ENCODE data around the gene IFITM10.
A peak's percentile ranks its signal among the peaks of the same experiment; 100 is the strongest.
"Not testable (repeated sequence)": the region's sequence is repeated elsewhere in the genome, so short reads cannot be mapped to it uniquely, and the experiment has no call there.

IFITM10 gene

DNA sequence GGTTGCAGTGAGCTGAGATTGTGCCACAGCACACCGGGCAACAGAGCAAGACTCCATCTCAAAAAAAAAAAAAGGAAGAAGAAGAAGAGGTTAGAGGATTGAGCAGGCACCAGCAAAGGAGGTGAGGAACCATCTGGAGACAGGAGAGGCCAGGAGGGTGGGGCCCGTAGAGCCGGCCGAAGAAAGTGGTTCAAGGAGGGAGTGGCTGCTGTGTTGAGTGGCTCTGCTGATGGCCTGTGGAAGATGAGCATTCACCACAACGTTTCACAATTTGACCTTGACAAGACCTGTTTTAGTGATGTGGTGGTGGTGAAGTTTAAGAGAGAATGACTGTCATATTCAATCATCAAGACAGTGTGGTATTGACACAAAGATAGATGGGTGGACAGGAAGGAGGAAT, 20.1 kb upstream of the IFITM10 start:
- H3K9me3 ChIP-seq (ENCODE audit: control insufficient read depth in 2 of 2, low read length in 2 of 2), result no peaks in the 10 kb centered on the region
- H3K9ac ChIP-seq (ENCODE audit: low read depth in 1 of 2, low read length in 2 of 2), result no peak overlapping the region
- no peak overlapping the region for H3K27ac ChIP-seq (ENCODE audit: low read depth in 2 of 2, low read length in 2 of 2)
- H3K27me3 ChIP-seq (ENCODE audit: control insufficient read depth in 2 of 2, insufficient read depth in 2 of 2, low read length in 2 of 2), result peaks cover 0 to 3% of the 10 kb centered on the region in 2 donors
- H3K4me3 ChIP-seq (ENCODE audit: low read length in 2 of 2), result no peak overlapping the region
- H3K36me3 ChIP-seq (ENCODE audit: control insufficient read depth in 2 of 2, insufficient read depth in 2 of 2, low read length in 2 of 2), result no peaks in the 10 kb centered on the region
- peaks cover 11 to 22% of the 10 kb centered on the region in 2 donors for H3K4me1 ChIP-seq (ENCODE audit: control insufficient read depth in 2 of 2, insufficient read depth in 2 of 2, low read length in 2 of 2)

DNA sequence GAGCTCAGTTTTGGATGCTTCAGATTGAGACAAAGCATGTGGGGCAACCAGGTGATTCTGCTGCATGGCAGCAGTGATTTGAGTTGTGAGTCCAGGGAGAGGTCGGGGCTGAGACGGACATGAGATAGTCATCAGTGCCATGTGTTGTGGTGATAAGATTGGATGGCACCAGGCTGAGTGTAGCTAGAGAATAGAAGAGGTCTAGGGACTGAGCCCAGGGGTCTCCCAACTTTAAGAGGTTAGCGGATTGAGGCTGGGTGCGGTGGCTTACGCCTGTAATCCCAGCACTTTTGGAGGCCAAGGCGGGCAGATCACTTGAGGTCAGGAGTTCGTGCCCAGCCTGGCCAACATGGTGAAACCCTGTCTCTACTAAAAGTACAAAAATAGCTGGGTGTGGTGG, 19.7 kb upstream of the IFITM10 start:
- Histone ChIP-seq H3K27me3 (ENCODE audit: control insufficient read depth in 2 of 2, insufficient read depth in 2 of 2, low read length in 2 of 2) (peaks cover 0 to 3% of the 10 kb centered on the region in 2 donors), H3K4me1 (ENCODE audit: control insufficient read depth in 2 of 2, insufficient read depth in 2 of 2, low read length in 2 of 2) (peaks cover 11 to 22% of the 10 kb centered on the region in 2 donors), H3K9ac (ENCODE audit: low read depth in 1 of 2, low read length in 2 of 2) (no peak overlapping the region), H3K27ac (ENCODE audit: low read depth in 2 of 2, low read length in 2 of 2) (no peak overlapping the region), H3K4me3 (ENCODE audit: low read length in 2 of 2) (no peak overlapping the region), H3K9me3 (ENCODE audit: control insufficient read depth in 2 of 2, low read length in 2 of 2) (no peaks in the 10 kb centered on the region), H3K36me3 (ENCODE audit: control insufficient read depth in 2 of 2, insufficient read depth in 2 of 2, low read length in 2 of 2) (no peaks in the 10 kb centered on the region)

DNA sequence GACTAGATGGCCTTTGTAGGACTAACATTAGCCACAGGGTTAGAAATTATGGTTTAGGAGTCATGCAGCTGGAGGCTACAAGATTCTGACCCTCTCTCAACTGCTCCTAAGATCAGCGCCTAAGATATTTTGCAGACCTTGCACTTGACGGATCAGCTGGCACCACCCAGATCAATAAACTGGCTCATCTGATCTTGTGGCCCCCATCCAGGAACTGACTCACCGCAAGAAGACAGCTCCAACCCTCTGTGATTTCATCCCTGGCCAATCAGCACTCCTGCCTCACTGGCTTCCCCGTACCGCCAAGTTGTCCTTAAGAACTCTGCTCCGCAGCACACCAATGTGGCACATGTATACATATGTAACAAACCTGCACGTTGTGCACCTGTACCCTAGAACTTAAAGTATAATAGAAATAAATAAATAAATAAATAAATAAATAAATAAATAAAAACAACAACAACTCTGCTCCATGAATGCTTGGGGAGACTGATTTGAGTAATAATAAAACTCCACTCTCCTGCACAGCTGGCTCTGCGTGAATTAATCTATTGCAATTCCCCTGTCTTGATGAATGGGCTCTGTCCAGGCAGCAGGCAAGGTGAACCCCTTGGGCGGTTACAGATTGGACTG, 19.0 kb upstream of the IFITM10 start:
- H3K4me3 ChIP-seq (ENCODE audit: low read length in 2 of 2); H3K36me3 ChIP-seq (ENCODE audit: control insufficient read depth in 2 of 2, insufficient read depth in 2 of 2, low read length in 2 of 2); H3K9ac ChIP-seq (ENCODE audit: low read depth in 1 of 2, low read length in 2 of 2); H3K9me3 ChIP-seq (ENCODE audit: control insufficient read depth in 2 of 2, low read length in 2 of 2); H3K27me3 ChIP-seq (ENCODE audit: control insufficient read depth in 2 of 2, insufficient read depth in 2 of 2, low read length in 2 of 2): not testable (repeated sequence)
- Histone ChIP-seq H3K4me1 (ENCODE audit: control insufficient read depth in 2 of 2, insufficient read depth in 2 of 2, low read length in 2 of 2) (peaks cover 13 to 23% of the 10 kb centered on the region in 2 donors), H3K27ac (ENCODE audit: low read depth in 2 of 2, low read length in 2 of 2) (peak overlapping the region; percentile 17 to 68)

DNA sequence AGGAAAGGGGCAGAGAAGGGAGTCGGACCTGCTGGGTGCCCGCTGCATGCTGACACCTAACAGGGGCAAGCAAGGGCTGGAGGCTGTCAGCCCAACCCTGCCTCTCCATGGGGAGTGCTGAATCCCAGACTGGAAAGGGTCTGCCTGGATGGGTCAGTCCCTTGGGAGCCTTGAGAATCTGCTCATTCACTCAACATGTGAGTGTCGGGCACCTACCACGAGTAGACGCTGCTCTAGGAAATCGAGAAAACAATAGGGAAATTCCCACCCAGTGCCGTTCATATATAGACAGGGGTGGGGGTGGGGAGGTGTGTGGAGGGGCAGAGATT, 17.7 kb upstream of the IFITM10 start:
- Histone ChIP-seq H3K27ac (ENCODE audit: low read depth in 2 of 2, low read length in 2 of 2) (no peak overlapping the region), H3K4me3 (ENCODE audit: low read length in 2 of 2) (no peak overlapping the region), H3K9ac (ENCODE audit: low read depth in 1 of 2, low read length in 2 of 2) (no peak overlapping the region), H3K36me3 (ENCODE audit: control insufficient read depth in 2 of 2, insufficient read depth in 2 of 2, low read length in 2 of 2) (no peaks in the 10 kb centered on the region), H3K4me1 (ENCODE audit: control insufficient read depth in 2 of 2, insufficient read depth in 2 of 2, low read length in 2 of 2) (peaks cover 16 to 26% of the 10 kb centered on the region in 2 donors), H3K9me3 (ENCODE audit: control insufficient read depth in 2 of 2, low read length in 2 of 2) (no peaks in the 10 kb centered on the region), H3K27me3 (ENCODE audit: control insufficient read depth in 2 of 2, insufficient read depth in 2 of 2, low read length in 2 of 2) (peaks cover 0 to 3% of the 10 kb centered on the region in 2 donors)

DNA sequence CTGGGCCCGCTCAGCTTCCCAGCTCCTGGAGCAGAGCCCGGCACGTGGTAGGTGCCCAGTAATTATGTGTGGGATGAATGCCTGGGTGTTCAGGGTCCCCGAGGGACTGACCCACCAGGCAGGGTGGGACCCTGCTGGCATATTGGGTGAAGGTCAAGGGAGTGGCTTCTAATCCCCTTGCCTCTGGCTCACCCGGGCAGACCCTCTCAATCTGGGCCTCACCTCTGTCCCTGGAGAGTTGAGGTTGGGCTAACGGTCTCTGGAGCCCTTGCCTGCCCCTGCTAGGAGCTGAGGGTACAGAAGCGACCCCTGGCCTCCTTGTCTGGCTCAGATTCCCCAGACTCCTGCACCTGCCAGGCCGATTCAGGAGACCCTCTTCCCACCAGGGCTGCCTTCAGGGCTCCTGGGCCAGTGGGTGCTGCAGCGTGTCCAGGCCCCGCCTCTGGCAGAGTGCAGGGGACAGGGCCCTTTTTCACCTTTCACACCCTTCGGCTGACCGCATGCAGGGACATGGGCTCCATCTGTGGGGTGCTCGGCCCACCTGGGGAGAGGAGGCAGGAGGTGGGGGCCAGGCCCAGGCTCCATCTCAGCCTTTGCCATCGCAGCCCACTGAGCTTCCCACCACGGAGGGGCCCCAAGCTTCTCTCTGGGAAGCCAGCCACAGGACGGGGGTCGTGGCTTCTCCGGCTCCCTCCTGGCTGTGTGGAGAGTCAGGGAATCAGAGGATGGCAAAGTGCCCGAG, 17.2 kb upstream of the IFITM10 start:
- peaks cover 17 to 30% of the 10 kb centered on the region in 2 donors for H3K4me1 ChIP-seq (ENCODE audit: control insufficient read depth in 2 of 2, insufficient read depth in 2 of 2, low read length in 2 of 2)
- H3K27me3 ChIP-seq (ENCODE audit: control insufficient read depth in 2 of 2, insufficient read depth in 2 of 2, low read length in 2 of 2), result peaks cover 0 to 3% of the 10 kb centered on the region in 2 donors
- H3K9me3 ChIP-seq (ENCODE audit: control insufficient read depth in 2 of 2, low read length in 2 of 2), result no peaks in the 10 kb centered on the region
- no peaks in the 10 kb centered on the region for H3K36me3 ChIP-seq (ENCODE audit: control insufficient read depth in 2 of 2, insufficient read depth in 2 of 2, low read length in 2 of 2)
- H3K9ac ChIP-seq (ENCODE audit: low read depth in 1 of 2, low read length in 2 of 2), result peak overlapping the region in 1 of 2 donors; percentile 17
- no peak overlapping the region for H3K27ac ChIP-seq (ENCODE audit: low read depth in 2 of 2, low read length in 2 of 2)
- no peak overlapping the region for H3K4me3 ChIP-seq (ENCODE audit: low read length in 2 of 2)

DNA sequence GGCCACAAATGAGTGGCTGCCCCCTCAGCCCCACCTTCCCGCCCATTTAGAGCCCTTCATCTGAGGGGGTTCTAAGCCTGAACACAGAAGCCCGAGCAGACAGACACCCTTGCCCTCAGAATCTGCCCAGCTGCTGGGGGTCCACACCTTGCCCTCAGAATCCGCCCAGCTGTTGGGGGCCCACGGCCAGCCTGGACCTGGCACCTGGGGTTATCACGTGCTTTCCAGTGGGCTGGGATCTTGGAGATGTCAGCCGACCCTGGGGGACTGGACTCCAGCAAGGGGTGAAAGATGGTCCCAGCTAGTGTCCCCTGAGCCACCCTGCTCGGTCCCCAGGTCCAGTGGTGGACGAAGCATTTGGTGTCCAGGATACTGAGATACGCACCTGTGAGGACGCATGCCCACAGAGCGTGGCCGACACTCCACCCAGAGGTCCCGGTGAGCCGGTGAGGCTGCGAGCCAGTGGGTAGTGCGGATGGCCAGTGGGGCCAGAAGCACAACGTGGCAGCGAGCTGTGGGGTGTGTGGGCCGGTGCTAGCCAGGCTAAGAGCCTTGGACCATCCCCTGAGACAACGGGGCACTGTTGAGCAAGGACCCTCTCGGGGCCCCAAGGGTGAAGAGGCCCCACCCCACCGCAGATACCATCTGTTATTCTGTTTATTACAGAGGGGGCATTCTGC, 16.5 kb upstream of the IFITM10 start:
- Histone ChIP-seq H3K27ac (ENCODE audit: low read depth in 2 of 2, low read length in 2 of 2) (no peak overlapping the region), H3K4me1 (ENCODE audit: control insufficient read depth in 2 of 2, insufficient read depth in 2 of 2, low read length in 2 of 2) (peaks cover 16 to 30% of the 10 kb centered on the region in 2 donors), H3K9me3 (ENCODE audit: control insufficient read depth in 2 of 2, low read length in 2 of 2) (no peaks in the 10 kb centered on the region), H3K36me3 (ENCODE audit: control insufficient read depth in 2 of 2, insufficient read depth in 2 of 2, low read length in 2 of 2) (peaks cover 0 to under 1% of the 10 kb centered on the region in 2 donors), H3K4me3 (ENCODE audit: low read length in 2 of 2) (no peak overlapping the region), H3K27me3 (ENCODE audit: control insufficient read depth in 2 of 2, insufficient read depth in 2 of 2, low read length in 2 of 2) (peaks cover 0 to 3% of the 10 kb centered on the region in 2 donors), H3K9ac (ENCODE audit: low read depth in 1 of 2, low read length in 2 of 2) (no peak overlapping the region)

DNA sequence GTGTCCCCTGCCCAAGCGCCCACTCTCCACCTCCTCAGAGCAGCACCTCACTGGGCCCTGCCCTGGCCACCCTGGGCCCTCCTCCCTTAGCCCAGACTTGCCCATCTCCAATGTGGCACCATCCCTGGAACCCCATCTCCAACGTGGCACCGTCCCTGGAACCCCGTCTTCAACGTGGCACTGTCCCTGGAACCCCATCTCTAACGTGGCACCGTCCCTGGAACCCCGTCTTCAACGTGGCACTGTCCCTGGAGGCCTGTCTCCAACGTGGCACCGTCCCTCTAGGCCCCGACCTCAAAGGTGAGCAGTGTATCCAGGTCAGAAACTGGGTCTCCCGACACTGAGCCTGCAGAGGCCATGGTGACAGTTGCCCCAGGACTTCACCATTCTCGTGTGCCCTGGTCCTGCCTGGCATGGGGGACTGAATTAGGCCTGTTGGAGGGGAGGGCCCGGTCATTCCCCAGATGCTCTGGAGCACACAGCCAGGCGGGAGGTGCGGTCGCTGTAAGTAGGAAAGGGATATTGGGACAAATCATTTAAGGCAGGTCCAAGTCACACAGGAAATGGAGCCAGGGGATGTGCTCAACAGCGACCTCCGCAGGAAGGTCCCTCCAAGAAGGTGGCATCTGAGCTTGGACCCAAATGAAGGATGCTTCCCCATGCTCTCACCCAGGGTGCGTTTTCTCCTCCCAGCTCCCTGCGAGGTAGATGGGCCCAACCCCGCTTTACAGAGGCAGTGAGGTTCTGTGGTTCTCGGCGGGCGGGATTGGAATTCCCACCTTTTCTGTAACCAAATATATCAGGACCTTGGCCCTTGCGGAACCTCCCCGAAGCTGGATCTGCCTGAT, 15.7 kb upstream of the IFITM10 start:
- no peak overlapping the region for H3K4me3 ChIP-seq (ENCODE audit: low read length in 2 of 2)
- no peak overlapping the region for H3K27ac ChIP-seq (ENCODE audit: low read depth in 2 of 2, low read length in 2 of 2)
- peaks cover 23 to 37% of the 10 kb centered on the region in 2 donors for H3K4me1 ChIP-seq (ENCODE audit: control insufficient read depth in 2 of 2, insufficient read depth in 2 of 2, low read length in 2 of 2)
- H3K36me3 ChIP-seq (ENCODE audit: control insufficient read depth in 2 of 2, insufficient read depth in 2 of 2, low read length in 2 of 2), result peaks cover under 1 to 4% of the 10 kb centered on the region in 2 donors
- no peak overlapping the region for H3K9ac ChIP-seq (ENCODE audit: low read depth in 1 of 2, low read length in 2 of 2)
- no peaks in the 10 kb centered on the region for H3K27me3 ChIP-seq (ENCODE audit: control insufficient read depth in 2 of 2, insufficient read depth in 2 of 2, low read length in 2 of 2)
- no peaks in the 10 kb centered on the region for H3K9me3 ChIP-seq (ENCODE audit: control insufficient read depth in 2 of 2, low read length in 2 of 2)

DNA sequence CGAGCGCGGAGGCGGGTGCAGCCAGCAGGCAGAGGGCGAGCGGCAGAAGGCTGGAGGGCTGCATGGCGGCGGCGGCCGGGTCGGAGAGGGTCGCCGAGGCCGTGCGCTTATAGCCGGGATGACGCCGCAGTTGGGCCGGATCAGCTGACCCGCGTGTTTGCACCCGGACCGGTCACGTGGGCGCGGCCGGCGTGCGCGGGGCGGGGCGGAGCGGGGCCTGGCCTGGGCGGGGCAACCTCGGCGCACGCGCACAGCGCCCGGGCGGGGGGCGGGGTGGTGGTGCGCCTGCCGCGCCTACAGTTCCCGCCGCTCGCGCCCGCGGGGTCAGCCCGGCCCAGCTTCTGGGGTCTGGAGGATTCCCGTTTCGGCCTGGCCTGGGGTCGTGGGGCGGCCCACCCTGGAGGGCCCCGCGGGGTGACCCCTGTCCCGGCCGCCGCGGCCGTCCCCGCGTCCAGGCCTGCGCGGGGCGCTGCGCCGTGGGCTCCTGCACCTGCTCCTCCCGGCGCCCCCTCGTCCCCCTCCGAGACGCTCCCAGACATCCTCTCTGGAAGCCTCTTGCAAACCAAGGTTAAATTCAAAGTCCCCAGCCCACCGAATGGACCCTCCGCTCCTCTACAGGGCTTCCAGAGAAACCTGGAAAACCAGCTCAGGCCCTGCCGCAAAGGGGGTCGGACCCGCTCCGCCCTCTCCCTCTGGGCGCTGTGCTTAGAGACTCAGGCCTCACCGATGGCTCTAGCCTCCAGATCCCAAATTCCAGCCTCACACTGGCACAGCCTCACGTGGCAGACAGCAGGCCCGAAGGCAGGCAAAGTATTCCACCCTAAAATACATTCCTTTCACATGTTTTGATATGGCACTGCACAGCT, 13.6 kb upstream of the IFITM10 start, which contains the start of gene CTSD:
TSS of gene CTSD (minus strand) at position 132 of the 866 bp plus-strand sequence. CDS start at position 64, 68 bp downstream.
- peaks cover 35 to 40% of the 10 kb centered on the region in 2 donors for H3K4me1 ChIP-seq (ENCODE audit: control insufficient read depth in 2 of 2, insufficient read depth in 2 of 2, low read length in 2 of 2)
- no peaks in the 10 kb centered on the region for H3K27me3 ChIP-seq (ENCODE audit: control insufficient read depth in 2 of 2, insufficient read depth in 2 of 2, low read length in 2 of 2)
- peak within 1 kb of the TSS; percentile 97 to 98 for H3K27ac ChIP-seq (ENCODE audit: low read depth in 2 of 2, low read length in 2 of 2)
- H3K9ac ChIP-seq (ENCODE audit: low read depth in 1 of 2, low read length in 2 of 2), result peak within 1 kb of the TSS; percentile 92 to 95
- H3K4me3 ChIP-seq (ENCODE audit: low read length in 2 of 2), result peak within 1 kb of the TSS; percentile 84 to 85
- H3K36me3 ChIP-seq (ENCODE audit: control insufficient read depth in 2 of 2, insufficient read depth in 2 of 2, low read length in 2 of 2), result peaks cover 13 to 24% of the 10 kb centered on the region in 2 donors
- H3K9me3 ChIP-seq (ENCODE audit: control insufficient read depth in 2 of 2, low read length in 2 of 2), result no peaks in the 10 kb centered on the region

DNA sequence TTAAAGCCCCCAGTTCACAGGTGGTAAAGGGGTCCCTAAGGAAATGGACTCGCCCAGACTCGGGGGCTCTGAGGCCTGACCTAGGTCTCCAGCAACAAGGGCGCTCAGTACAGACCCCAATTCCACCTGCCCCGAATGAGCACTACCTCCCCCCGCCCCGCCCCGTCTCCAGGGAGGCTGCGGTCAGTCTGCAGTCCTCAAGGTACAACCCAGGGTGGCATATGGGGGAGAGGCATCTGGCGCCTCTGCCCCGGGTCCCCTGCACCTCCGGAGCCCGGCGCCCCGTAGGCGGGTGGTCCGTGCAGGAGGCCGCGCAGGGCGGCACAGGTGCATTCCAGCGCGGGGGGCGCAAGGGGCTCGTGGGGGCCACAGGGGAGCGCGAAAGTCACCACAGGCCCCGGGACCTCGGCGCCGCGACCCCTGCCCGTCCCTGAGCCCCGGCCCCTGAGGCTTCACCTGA, 13.0 kb upstream of the IFITM10 start:
- Histone ChIP-seq H3K36me3 (ENCODE audit: control insufficient read depth in 2 of 2, insufficient read depth in 2 of 2, low read length in 2 of 2) (peaks cover 19 to 27% of the 10 kb centered on the region in 2 donors), H3K4me1 (ENCODE audit: control insufficient read depth in 2 of 2, insufficient read depth in 2 of 2, low read length in 2 of 2) (peaks cover 31 to 41% of the 10 kb centered on the region in 2 donors), H3K4me3 (ENCODE audit: low read length in 2 of 2) (peak overlapping the region; percentile 84 to 85), H3K9me3 (ENCODE audit: control insufficient read depth in 2 of 2, low read length in 2 of 2) (no peaks in the 10 kb centered on the region), H3K27ac (ENCODE audit: low read depth in 2 of 2, low read length in 2 of 2) (peak overlapping the region; percentile 97 to 98), H3K9ac (ENCODE audit: low read depth in 1 of 2, low read length in 2 of 2) (peak overlapping the region; percentile 92 to 95), H3K27me3 (ENCODE audit: control insufficient read depth in 2 of 2, insufficient read depth in 2 of 2, low read length in 2 of 2) (no peaks in the 10 kb centered on the region)

Measured in mucosa of rectum (tissue), 2 donors.